Keratinocyte (primary cell): ENCODE data around the gene MEIS2.

ENCODE experiments used
- EZH2 ChIP-seq: IDR thresholded peaks from one replicate; pipeline ENCODE4 v1.6.1; 2012; ENCODE audit warnings: inconsistent platforms, mild to moderate bottlenecking, low read length, moderate library complexity
- TF ChIP-seq, protein P1 (sequence below), 3 experiments: IDR thresholded peaks in 1 of 3; conservative IDR thresholded peaks in 1 of 3; optimal IDR thresholded peaks in 1 of 3; 2 replicates in 2 of 3; 3 replicates in 1 of 3; pipeline versions ENCODE3 to v1.5.1; 2011; ENCODE audit warnings: low read length in 3 of 3, mild to moderate bottlenecking in 3 of 3, moderate library complexity in 2 of 3, control low read depth in 1 of 3, inconsistent platforms in 1 of 3; ENCODE audit not compliant: insufficient read depth in 2 of 3; ENCODE audit errors: extremely low read depth in 1 of 3

DNA sequence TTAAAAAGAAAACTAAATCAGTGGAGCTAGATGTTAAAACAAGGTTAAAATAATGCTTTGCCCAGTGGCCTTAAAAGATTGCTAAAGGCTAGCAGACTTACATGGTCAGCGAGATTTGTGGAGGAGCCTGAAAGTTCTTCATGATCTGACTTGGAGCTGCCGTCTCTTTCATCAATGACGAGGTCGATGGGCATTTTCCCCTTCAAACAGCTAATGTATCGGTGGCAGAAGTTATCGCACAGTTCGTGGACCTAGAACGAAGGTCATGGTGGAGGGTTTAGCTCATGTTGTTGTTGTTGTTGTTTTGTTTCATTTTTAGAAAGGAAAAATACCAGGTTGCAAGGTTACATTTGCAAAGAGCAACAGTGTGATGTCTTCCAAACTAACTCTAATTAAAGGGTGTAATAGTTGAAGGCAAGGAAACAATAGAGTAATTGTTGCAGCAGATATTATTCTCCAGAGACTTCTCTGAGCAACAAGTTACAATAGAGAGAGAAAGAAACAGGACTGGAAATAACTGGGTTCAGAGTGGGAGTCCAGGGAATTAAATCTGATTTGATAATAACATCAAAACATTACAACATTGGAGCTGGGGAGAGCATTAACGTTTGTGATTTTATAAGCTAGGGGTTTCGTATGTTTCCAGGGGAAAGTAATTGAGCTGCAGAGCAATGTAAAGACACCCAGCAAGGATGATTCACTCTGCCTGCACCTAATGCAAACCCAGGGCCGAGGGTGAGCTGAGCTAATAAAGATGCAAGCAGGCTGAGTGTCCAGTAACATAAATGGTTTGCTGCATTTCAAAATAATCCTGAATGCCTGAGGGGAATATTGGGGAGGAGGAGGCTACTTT is 6.6 kb downstream of the MEIS2 start:
- TF ChIP-seq, protein P1, sequence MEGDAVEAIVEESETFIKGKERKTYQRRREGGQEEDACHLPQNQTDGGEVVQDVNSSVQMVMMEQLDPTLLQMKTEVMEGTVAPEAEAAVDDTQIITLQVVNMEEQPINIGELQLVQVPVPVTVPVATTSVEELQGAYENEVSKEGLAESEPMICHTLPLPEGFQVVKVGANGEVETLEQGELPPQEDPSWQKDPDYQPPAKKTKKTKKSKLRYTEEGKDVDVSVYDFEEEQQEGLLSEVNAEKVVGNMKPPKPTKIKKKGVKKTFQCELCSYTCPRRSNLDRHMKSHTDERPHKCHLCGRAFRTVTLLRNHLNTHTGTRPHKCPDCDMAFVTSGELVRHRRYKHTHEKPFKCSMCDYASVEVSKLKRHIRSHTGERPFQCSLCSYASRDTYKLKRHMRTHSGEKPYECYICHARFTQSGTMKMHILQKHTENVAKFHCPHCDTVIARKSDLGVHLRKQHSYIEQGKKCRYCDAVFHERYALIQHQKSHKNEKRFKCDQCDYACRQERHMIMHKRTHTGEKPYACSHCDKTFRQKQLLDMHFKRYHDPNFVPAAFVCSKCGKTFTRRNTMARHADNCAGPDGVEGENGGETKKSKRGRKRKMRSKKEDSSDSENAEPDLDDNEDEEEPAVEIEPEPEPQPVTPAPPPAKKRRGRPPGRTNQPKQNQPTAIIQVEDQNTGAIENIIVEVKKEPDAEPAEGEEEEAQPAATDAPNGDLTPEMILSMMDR (optimal IDR thresholded peaks at IDR 0.05 in 1 of 3, IDR thresholded peaks at IDR 0.05 in 1 of 3, conservative IDR thresholded peaks at IDR 0.05 in 1 of 3; ENCODE audit: extremely low read depth in 1 of 3, insufficient read depth in 2 of 3, low read length in 3 of 3): no peak
- TF ChIP-seq EZH2: no peak
